Kidney capillary endothelial cell (primary cell): ENCODE results near the gene LRBA.

Experiments
- DNase-seq: peaks from one replicate; pipeline ENCODE4 v3.0.0-alpha.2; 2018; ENCODE audit warnings: low spot score

LRBA gene

GRCh38 chr4:150495550-150495949 lies 519.5 kb downstream of the LRBA start:
- no peak for DNase-seq

- no peak for DNase-seq
Observed at GRCh38 chr4:150493851-150494250, 521.2 kb downstream of the LRBA start.

GRCh38 chr4:150491132-150492049 lies 523.7 kb downstream of the LRBA start:
- no peak for DNase-seq

GRCh38 chr4:150482581-150482980 lies 532.5 kb downstream of the LRBA start:
- no peak for DNase-seq

GRCh38 chr4:150479657-150480056 lies 535.4 kb downstream of the LRBA start:
- no peak for DNase-seq

GRCh38 chr4:150477869-150478268 lies 537.2 kb downstream of the LRBA start:
- no peak for DNase-seq

GRCh38 chr4:150476776-150477175 lies 538.3 kb downstream of the LRBA start:
- DNase-seq: no peak

- no peak for DNase-seq
Observed at GRCh38 chr4:150475763-150476162, 539.3 kb downstream of the LRBA start.

GRCh38 chr4:150464523-150464922 lies 550.6 kb downstream of the LRBA start:
- no peak for DNase-seq

GRCh38 chr4:150462743-150463142 lies 552.3 kb downstream of the LRBA start:
- no peak for DNase-seq

- DNase-seq: no peak
Observed at GRCh38 chr4:150461957-150462356, 553.1 kb downstream of the LRBA start.

- DNase-seq: no peak
Observed at GRCh38 chr4:150457802-150458201, 557.3 kb downstream of the LRBA start.

- DNase-seq: no peak
Observed at GRCh38 chr4:150451883-150452282, 563.2 kb downstream of the LRBA start.

- no peak for DNase-seq
Observed at GRCh38 chr4:150447356-150447755, 567.7 kb downstream of the LRBA start.

- no peak for DNase-seq
Observed at GRCh38 chr4:150439451-150439933, 575.6 kb downstream of the LRBA start.

- no peak for DNase-seq
Observed at GRCh38 chr4:150436598-150437370, 578.3 kb downstream of the LRBA start.

GRCh38 chr4:150431221-150431620 lies 583.9 kb downstream of the LRBA start:
- DNase-seq: no peak

GRCh38 chr4:150425161-150425560 lies 589.9 kb downstream of the LRBA start:
- no peak for DNase-seq

- DNase-seq: no peak
Observed at GRCh38 chr4:150423503-150423902, 591.6 kb downstream of the LRBA start.

GRCh38 chr4:150423074-150423473 lies 592.0 kb downstream of the LRBA start:
- no peak for DNase-seq

GRCh38 chr4:150421612-150422011 lies 593.5 kb downstream of the LRBA start:
- DNase-seq: no peak

- no peak for DNase-seq
Observed at GRCh38 chr4:150419939-150420338, 595.1 kb downstream of the LRBA start.
